ENCODE results near the gene SCUBE3.

Gene SCUBE3

DNA sequence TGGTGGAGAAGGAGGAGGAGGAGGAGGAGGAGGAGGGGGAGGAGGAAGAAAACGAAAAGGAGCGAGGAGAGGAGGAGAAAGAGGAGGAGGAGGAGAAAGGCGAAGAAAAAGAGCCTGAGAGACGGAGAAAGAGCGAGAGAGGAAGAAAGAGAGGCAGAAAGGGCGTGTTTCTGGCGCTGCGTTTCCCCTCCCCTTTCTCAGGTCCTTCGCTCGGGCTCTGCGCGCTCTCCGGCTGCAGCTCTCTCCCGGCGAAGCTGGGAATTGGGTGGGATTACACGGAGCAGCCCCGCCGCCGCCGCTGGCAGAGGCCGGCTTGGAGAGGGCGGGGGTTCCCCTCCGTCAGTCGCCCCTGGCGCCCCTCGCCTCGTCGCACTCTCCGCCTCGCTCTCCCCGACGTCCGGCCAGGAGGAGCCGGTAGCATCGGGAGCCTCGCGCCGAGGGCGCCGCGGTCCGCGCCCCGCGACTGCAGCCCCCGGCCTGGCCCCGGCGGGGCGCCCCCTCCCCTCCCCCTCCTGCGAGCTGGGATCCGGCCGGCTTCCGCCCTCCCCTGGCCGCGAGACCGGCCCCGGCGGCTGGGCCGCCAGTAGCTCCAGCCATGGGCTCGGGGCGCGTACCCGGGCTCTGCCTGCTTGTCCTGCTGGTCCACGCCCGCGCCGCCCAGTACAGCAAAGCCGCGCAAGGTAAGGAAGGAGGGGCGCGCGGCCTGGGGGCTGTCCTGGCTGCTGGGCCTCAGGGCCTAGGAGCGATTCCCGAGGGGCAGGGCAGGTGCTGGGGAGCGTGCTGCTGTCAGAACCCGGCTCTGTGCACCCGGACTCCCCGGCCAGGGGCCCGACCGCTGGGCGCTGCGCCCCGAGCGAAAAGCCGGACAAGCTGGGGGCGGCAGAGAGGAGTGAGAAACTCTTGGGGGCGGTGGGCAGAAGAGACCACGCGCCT, at the start of gene SCUBE3:
SCUBE3 (plus strand) TSS at position 133 of the 933 bp plus-strand sequence; CDS start at position 596, 463 bp downstream.
- peak; percentile 3 for DNase-seq

DNA sequence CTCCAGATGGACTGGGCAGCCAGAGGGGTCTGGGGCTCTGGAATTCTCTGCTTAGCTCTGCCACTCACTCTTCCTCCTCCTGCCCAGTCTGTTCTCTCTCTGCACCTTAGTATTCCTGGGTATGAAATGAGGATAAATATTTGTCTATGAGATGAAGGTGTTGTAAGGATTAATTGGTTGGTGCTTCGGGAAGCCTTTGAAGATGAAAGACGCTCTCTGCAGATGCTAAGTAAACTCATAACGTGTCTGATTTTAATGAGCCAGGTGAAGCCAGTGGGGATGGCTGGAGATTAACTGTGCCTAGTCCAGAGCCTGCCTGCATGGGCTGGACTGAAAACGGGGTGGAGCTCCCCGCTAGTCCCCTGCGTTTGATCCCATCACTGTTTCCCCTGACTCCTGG, 49.5 kb upstream of the SCUBE3 start:
- no peak for DNase-seq

DNA sequence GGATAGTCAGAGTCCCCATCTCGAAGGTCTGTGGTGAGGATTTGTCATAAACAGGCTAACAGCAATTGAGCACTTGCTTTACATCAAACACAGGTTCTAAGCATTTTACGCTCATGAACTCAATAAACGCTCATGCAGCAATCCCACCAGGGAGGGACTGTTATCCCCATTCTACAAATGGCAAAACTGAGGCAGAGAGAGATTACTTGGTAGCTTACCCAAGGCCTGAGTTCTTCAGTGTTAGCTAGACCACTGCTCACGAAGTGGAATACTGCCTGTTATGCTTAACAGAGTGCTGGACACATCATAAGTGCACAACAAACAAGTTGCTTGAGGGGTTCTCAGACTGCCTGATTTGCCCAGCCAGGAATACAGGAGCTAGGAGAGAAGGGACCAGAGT, 48.9 kb upstream of the SCUBE3 start:
- DNase-seq, result no peak

DNA sequence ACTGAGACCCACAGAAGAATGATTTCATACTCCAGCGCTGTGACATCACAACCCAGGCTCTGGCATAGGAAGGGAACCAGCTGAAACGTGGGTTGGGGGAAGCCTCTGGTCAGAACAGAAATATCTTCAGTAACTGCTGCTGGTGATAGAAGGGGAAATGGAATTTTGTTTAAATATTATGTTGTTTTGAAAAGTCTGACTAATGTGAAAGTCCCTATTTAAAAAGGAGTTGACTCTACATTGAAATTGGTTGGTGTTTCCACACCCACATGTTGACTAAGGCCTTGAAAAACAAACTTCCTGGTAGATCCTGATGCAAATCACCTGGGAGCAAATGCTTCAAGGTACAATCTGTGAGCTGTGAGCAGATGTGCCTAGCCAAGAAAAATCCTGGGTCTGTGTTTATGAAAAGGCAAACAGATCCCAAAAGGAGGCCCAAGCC, 48.1 kb upstream of the SCUBE3 start:
- DNase-seq, result no peak

DNA sequence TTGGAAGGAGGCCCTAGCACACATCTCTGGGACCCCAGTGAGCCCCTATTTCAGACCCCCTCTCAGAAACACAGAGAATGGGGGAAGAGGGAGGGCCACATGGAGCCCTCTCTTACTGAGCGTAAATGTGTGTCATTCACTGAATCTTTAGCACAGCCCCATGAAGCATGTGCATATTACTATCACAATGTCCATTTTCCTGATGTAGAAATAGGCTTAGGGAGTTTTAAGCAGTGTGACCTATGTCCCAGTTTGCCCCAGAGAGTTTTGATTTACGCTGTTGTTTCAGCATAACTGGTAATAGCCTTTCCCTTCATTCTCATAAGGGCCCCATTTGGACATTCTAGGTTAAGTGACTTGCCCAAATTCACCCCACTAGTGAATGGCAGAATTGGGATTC, 47.6 kb upstream of the SCUBE3 start:
- no peak for DNase-seq

DNA sequence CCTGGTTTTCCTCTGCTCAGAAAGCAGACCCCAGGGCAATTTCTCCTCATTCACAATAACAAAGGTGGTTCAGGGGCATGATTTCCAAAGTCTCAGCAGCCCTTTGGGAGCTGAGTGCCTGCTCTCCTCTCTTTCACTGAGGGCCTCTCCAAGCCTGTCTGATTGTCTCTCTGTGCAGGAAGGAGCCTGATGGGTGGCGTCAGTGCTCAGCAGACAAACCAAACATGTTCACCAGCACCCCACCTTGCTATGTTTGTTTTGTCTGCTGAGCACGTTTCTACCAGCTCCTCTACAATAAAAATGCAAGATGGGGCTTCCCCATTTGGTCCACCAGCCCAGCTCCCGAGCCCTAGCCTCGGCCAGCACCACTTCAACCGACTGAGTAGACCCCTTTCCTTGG, 47.2 kb upstream of the SCUBE3 start:
- no peak for DNase-seq

DNA sequence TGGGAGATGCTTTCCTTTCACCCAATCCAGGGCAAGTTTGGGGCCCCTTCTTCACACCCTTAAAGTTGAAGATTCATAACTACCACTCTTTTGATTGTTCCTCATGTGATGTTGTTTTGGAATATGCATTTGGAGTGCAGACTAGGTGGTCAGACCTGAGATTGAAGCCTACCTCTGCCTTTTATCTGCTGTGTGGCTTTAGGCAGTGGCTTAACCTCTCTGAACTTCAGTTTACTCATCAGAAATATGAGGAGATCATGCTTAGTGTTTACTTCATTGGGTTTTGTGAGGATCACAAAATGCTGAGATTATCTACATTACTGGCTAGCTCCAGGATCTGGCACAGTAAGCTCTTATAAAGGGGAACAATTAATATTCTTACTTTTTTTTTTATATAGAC, 46.3 kb upstream of the SCUBE3 start:
- no peak for DNase-seq

DNA sequence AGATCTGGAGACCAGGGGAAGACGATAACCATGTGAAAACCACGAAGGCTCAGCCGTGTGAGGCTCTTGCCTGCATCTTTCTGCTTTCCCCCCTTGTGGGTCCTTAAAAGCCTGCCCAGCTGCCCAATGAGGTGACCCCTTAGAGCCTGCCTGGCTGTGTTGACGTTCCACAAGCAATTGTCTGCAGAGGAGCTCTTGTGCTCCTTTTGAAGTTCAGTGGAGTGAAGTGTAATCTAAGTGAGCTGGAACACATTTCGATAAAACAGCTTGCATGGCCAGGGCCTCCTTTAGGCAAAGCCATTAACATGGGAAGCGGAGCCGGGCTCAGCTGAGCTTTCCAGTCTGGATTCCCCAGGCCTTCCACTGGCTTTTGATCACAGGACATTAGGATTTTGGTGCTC, 45.3 kb upstream of the SCUBE3 start:
- DNase-seq, result no peak

DNA sequence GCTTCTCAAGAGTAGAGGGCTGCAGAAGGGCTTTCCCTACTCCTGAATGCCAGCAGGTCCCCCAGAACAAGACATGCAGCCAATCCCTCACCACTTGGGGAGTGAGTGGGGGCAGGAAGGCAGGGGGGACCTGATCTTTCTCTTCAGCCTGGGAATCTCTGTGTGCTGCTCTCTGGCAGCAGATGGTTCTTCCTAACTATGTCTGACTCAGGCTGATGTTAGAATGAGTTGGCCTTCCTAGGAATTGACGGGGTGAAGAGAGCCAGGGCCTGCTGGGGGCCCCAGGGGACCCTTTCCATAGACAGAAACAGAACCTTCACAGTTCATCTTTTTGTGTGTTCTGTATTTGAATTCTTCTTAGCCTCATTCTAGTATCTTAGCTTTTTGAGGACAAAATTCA, 43.6 kb upstream of the SCUBE3 start:
- DNase-seq, result no peak

DNA sequence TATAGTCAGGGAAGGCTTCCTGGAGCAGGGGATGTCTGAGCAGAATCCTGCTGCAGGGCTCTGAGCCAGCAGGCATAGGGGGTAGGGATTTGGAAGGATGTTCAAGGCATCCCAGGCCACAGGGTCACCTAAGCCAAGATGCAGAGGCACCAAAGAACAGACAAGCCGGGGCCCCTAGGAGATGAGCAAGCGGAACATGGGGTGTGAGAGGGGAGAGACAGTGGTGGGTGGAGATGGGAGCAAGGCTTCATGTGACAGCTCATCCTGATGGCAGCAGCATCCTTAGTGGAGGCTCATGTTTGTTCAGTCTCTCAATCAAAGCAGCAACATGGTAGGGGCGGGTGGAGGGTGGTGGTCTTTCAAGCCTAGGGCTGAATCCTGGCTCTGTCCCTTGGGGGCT, 42.9 kb upstream of the SCUBE3 start:
- no peak for DNase-seq

DNA sequence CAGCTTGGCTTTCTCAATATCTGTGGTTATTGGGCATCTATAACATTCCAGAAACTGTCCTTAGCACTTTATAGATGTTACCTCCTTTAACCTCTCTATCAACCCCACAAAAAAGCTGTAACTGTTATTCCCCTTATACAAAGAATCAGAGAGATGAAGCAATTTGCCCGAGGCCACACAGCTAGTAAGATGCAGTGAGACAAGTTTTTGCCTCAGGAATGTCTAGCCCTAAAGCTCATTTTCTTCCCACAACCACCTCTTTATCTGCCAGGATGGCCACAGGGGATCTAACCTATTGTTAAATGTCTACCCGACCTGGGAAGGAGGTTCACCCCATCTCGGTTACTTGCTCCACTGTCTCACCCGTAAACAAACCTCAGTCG, 40.7 kb upstream of the SCUBE3 start:
- DNase-seq, result no peak

DNA sequence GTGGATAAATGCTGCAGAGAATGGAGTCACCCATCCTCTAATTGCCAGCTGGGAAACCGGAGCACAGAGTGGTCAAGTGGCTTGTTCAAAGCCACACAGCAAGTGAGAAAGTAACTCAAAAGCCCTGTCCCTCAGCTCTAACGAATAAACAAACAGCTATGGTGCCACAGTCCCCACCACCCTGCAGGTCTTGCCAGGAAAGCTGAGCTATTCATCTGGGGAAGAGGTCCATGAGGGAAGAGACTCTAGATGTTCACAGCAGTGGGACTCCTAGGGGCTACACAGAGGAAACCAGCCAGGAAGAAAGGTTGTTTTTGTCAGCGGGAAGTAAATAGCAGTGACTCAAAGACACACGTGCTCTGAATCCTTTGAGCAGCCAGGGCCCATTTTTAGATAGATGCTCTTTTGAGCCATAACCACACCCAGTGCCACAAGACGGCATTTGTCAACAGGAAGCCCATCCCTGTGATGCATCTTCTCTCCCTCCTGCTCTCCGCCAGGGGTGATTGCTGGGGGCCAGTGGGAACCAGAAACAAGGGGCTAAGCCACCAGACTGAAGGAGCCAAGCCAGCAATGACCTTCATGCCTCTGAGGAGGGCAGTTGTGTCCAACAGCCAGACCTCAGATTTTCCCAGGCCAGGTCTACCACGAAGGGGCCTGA, 40.2 kb upstream of the SCUBE3 start:
- no peak for DNase-seq

DNA sequence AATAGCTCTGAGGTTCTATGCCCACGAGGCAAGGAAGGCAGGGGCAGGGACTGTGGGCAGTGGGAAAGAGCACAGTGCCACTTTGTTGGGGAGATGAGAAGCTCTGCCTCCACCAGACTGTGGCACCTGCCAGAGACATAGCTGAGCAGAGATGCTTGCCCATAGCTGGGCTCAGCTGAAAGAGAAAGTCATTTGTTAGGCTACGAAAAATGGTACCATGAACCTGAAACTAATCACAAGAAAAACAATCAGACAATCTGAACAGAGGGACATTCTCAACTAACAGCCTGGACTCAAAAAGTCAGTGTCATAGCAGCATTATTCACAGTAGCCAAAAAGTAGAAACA, 39.7 kb upstream of the SCUBE3 start:
- DNase-seq, result no peak

DNA sequence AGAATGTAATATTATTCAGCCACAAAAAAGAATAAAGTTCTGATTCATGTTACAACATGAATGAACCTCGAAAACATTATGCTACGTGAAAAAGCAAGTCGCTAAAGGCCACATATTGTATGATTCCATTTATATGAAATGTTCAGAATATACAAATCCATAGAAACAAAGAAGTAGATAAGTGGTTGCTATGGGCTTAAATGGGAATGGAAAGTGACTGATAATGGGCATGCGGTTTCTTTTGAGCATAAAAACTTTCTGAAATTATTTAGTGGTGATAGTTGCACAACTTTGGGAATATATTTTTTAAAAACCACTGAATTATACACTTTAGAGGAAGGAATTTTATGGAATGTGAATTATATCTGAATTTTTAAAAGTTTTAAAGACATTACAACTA, 39.3 kb upstream of the SCUBE3 start:
- no peak for DNase-seq

DNA sequence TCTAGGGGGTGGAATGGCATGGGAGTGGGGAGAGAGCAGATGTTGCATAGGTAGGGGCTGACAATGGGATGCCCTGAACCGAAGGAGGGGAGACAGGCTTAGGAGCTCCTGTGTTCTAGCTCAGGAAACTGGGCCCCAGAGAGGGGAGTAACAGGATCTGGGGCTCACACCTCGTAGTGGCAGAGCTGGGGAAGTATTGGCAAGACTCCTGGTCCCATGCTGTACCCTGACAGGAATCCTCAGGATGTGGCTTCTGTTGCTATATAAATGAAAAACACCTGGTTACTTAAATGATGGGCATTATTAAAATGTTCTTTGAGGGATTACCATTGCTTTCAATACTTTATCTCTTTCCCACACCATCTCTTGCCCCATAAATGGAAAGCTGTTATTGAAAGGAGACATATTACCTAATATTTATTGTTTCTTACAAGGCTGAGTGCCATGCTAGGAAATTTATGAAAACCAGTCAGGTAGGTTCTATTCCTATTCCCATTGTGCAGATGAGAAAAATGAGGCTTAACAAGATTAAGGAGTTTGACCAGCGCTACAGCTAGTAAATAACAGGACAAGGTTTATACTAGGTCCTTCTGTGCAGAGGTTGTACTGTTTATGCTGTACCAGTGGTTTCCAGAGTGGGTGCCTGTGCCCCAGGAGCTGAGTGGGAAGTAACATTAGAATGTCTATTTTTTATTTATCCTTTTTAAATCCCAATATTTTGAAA, 37.3 kb upstream of the SCUBE3 start:
- DNase-seq, result no peak

DNA sequence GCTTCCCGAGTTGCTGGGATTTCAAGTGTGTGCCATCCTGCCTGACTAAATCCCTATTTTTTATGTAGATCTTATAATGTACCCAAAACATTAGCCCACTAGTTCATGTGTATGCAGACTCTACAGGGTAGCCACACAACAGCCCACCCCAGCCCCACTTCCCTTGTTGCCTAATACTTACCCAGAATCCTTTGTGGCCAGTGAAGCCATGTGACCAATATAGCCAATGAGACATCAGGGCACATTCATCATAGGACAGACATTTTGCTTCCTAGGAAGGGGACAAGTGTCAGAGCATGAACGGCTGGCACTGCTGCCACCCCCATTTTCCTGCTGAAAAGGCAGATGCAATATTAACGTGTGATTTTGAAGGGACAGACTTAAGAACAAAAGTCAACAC, 36.6 kb upstream of the SCUBE3 start:
- DNase-seq, result no peak

DNA sequence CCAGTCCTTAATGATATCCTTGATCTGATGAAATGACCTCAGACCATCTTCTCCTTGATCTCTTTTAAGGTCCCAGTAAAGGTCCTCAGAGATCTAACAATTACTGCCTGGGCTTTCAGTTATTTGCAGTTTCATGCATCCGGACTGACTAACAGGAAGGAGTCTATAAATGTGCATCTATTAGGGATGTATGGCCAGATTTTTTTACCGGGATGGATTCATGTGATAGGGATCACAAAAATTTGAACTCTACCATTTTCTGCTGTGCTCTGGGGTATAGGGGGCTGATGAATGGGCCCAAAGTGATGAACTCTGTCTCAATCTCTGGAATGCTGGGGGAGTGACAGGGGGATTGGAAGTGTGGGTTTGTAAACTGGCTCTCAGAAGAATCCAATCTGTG, 36.2 kb upstream of the SCUBE3 start:
- DNase-seq, result no peak

DNA sequence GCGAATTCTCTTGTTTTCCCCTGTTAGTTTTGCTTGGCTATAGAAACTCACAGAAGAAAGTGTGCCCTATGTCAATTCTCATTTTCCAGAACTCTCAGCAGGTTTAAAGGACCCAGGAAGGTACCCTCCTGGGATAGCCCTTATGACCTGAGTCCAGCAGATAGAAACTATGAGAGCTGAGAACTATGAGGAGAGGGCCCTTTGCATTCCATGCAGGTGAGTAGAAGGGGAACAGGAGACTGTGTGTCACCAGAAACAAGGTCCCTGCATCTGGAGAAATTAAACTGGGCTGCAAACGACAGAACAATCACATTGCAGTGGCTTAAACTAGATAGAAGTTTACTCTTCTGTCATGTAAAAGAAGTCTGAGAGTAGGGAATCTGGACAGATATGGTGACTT, 35.7 kb upstream of the SCUBE3 start:
- DNase-seq, result no peak

DNA sequence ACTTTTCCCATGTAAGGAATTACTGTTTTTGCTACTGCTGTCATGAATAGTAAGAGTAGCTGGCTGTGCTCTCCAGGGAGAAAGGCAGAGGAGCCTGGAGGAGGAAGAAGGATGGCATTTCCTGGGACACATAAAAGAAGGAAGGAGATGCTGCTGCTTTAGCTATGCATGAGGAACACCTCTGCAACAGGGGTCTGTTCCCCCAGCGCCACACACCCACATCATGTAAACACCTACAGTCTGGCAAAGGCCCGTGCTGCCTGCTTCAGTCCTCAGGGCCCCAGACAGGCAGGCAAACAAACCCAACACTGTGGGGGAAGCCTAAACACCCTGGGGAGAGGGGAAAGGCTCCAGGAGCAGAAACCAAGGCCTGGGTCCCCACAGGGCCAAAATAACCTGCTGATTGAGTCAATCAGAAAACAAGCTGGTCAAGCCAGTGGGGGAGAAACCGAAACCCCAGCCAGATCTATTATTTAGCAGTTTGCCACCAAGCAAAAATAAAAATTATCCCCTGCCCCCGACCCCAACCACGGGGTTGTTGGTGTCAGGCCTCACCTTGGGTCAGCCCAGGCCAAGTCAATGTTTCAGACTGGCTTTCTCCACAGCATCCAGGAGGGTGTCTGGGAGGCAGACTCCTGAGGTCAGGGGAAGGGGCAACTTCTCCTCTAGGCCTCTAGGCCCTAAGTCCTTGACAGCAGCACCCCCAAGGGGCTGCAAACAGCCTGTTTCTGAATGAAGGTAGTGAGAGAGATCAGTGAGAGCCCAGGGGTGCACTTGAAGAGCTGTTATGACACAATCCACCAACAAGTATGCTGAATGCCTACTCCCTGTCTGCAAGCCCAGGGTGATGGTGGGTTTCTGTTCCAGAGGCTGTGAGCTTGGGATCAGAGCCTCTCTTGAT, 34.6 kb upstream of the SCUBE3 start:
- DNase-seq, result no peak

DNA sequence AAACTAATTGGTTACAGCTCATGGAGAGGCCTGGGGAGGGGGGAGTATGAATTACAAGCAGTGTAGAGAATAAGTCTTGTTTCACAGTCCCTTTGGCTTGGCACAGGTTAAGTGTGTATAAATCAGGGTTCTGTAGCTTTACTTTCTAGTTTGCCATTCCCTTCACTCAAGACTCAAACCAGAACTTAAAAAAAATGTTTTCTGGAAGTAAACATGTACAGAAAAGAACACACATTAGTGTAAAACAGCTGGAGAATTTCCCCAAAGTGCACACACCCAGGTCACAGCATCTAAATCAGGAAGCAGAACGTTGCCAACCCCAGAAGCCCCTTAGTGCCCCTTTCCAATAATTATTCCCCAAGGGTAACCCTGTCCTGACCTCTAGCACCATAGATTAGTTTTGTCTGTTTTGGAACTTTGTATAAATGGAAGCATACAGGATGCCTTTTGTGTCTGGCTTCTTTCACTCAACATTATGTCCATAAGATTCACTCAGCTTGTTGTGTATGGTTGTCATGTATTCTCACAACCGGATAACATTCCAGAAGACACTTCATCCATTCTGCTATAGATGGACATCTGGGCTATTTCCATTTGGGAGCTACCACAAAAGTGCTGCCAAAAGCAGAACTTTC, 33.7 kb upstream of the SCUBE3 start:
- DNase-seq, result no peak

DNA sequence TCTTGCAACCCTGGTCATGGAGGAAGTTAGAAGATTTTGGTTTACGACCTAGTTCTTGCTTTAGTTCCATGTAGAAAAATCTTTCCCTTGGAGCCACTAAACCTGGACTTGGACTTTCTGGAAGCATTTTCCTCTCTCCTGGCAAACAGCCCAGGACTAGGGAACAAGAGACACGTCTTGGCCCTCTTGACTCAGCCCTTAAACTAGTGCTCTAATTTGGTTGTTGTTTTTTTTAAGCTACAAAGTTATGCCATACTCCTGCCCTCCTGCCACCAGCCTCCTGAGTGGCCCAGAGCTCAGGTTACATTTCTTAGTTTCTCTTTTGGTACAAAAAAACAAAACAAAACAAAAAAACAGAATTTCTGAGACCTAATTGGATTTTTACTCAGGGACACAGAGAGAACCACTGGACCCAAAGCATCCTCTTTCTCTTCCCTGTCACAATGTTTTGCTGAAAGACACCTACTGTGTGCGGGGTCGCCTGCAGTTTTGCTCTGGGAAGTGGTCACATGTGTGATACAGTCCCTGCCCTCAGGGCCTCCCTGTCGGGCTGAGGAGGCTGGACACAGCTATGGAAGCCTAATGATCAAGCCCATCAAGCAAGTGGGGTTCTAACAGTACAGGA, 32.3 kb upstream of the SCUBE3 start:
- no peak for DNase-seq

Measured in CD4-positive, alpha-beta T cell treated with Interleukin-6 for 4 hours (primary cell).